Thyroid gland (tissue), 4 donors: Measurements from ENCODE around the gene KY.

Experiments
- CTCF ChIP-seq, 6 experiments: fragments of 200-600 bp in 3 of 6; fragments of 450-650 bp in 3 of 6; sonication (generic) in 3 of 6; IDR thresholded peaks; one replicate each; pipeline ENCODE4 v1.5.1; 2016 to 2019; ENCODE audit warnings: antibody characterized with exemption in 6 of 6, mild to moderate bottlenecking in 2 of 6, inconsistent platforms in 1 of 6, moderate library complexity in 1 of 6
- POLR2A ChIP-seq, 2 donors: fragments of 450-650 bp; IDR thresholded peaks; one replicate each; pipeline ENCODE4 v1.6.1; 2017; ENCODE audit warnings: antibody characterized with exemption in 2 of 2, mild to moderate bottlenecking in 2 of 2, moderate library complexity in 1 of 2

- TF ChIP-seq CTCF (IDR thresholded peaks at IDR 0.05): no peak
- TF ChIP-seq POLR2A (IDR thresholded peaks at IDR 0.05): no peak
Measured at GRCh38 chr3:134666052-134666451, 15.2 kb upstream of the KY start.
